Lower leg skin (tissue), 3 donors: Measurements from ENCODE around the gene NEGR1.

Experiments
- CTCF ChIP-seq, 3 donors: fragments of 450-650 bp; IDR thresholded peaks; one replicate each; pipeline ENCODE4 v1.5.1; 2016; ENCODE audit warnings: antibody characterized with exemption in 3 of 3, mild to moderate bottlenecking in 3 of 3, moderate library complexity in 2 of 3
- POLR2A ChIP-seq, 2 donors: fragments of 450-650 bp; IDR thresholded peaks; one replicate each; pipeline ENCODE4 v1.6.1; 2016 to 2017; ENCODE audit warnings: antibody characterized with exemption in 2 of 2, mild to moderate bottlenecking in 1 of 2, moderate library complexity in 1 of 2

DNA sequence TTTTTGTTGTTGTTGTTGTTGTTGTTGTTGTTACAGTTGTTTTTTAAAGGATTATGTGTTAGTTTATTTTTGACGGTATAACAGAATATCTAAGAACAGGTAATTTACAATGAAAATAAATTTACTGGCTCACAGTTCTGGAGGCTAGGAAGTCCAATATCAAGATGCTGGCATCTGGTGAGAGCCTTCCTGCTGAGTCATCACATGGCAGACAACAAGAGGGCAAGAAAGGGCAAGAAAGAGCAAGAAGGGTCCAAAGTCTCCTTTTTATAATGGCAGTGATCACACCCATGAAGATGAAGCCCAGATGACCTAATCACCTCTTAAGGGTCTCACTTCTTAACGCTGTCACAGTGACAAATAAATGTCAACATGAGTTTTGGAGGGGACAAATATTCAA lies 142.1 kb downstream of the NEGR1 start:
- TF ChIP-seq CTCF (IDR thresholded peaks at IDR 0.05) (no peak), POLR2A (IDR thresholded peaks at IDR 0.05) (no peak)
